ENCODE measurements around the gene VPS26A.
"Not testable (repeated sequence)": the region's sequence is repeated elsewhere in the genome, so short reads cannot be mapped to it uniquely, and the experiment has no call there.

VPS26A gene

DNA sequence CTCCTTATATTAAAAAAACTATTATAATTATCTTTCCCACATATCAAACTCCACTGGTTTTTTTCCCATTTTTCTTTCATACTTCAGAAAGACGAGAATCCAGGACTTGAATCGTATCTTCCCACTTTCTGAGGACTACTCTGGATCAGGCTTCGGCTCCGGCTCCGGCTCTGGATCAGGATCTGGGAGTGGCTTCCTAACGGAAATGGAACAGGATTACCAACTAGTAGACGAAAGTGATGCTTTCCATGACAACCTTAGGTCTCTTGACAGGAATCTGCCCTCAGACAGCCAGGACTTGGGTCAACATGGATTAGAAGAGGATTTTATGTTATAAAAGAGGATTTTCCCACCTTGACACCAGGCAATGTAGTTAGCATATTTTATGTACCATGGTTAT, 20.2 kb upstream of the VPS26A start:
- DNase-seq, result no peak

DNA sequence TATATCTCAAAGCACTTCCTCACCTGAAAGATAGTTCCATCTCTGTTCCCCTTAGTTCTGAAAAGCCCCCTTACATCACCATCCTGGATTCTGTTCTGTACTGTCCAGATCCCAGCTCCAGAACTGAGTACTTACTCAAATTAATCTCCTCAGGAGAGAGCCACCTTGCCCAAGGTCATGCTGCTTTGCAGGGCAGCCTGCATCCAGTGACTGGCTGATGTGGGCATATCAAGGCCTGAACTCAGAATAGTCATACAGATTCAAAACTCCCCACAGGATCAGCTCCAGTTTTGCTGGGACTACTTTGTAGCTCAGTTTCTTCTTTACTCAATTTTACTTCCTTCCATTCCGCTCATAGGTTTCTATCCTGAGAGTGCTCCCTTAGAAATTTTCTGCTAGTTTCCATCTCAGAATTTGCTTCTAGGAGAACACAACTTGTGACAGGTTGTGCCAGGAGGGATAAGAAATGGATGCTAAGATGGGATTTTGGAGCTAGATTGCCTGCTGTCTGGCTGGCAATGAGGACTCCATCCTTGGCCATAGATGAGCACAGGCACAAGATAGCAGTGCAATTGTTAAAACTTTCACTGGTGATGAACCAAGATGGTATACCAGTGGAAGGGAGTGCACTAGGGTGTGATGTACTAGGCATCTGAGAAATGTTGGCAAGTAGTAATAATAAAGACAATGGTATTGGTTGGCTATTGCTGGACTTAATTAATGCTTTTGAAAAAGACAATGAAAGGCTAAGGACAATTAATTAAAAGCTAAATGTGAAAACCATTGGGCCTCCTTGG, 18.8 kb upstream of the VPS26A start:
- no peak for DNase-seq

DNA sequence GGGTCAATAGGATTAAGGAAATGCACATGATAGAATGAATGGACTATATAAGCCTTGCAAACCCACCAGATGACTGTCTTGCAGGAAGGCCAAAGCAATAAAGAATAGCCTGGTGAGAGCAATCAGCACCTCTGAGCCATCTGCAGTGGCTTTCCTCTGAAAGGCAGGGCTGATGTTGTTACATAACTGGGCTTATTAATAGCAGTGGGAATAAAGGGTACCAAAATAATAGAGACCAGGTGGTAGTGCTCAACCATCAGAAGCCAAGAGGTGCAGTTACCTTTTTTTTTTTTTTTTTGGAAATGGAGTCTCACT, 16.8 kb upstream of the VPS26A start:
- no peak for DNase-seq

DNA sequence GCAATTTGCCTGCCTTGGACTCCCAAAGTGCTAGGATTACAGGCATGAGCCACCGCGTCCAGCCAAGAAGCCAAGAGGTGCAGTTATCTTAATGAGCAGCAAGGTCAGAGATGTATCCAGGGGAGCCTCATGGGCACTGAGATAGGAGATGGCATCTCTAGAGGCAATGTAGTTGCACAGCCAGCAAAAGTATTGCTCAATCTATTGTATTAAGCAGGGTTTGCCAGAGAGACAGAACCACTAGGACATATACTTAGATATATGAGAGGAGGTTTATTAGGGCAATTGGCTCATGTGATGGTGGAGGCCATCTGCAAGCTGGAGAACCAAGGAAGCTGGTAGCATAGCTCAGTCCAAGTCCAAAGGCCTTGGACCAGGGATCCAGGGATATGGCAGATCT, 16.3 kb upstream of the VPS26A start:
- no peak for DNase-seq

DNA sequence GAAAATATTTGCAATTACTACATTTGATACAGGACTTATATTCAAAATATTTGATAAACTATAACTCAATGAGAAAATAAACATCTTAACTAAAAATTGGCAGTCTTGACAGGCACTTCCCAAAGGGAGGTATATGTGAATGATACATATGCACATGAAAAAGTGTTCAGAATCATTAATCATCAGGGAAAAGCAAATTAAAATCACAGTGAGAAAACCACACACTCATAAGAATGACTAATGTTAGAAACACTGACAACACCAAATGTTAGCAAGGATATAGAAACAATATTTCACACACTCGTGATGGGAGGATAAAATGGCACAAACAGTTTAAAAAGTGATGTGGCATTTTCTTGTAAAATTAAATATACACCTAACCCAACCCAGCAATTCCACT, 4.1 kb upstream of the VPS26A start:
- DNase-seq, result no peak

DNA sequence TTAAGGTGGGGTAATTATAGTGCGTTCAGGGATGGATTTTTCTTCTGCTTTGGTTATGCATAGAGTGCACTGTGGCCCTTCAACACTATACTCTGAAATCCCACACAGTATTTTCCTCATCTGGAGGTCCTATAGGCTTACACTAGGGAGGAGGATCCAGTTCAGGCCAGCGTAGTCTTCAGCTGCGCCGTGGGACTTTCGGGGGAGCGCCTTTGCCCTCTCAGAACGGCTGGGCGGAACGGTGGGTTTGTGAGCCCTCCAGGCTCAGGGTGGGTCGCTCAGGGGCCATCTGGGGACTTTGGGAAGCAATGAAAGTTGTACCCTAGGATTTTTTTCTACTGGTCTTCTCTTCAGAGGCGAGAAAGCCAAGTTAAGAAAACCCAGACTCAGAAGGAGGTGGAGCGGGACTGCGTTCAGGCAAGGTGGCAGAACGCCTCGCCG, 652 bp upstream of the VPS26A start:
- DNase-seq, result no peak

DNA sequence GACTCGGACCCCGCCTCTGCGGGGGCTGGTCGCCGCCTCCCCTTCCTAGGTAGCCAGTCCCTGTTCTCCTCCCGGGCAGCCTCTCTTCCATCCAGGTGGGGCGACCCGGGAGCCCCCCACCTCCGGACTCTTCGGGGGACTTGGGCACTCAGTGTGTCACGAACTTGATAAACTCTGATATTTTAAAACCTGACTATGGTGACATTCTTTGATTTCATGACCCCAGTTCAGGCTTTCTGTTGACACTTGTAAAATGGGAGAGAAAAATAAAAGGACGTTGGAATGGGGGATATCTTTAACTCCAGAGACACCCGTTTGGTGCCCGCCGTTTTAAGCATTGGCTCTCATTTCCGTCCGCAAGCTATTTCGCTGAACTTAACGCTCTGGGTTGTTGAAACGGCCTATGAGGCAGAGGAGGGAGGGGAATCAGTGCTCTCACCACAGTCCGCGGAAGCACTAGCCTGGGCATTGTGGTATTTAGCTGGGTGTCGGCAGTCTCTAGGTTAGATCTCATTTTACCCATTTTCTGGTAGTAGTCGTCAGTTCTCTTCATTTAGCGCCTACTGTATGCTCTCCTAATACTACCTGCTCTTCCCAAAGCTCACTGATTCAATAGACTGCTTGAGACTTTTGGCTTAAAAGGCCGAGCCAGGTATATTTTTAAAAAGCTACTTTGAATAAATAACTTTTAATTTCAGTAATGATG, 738 bp downstream of the VPS26A start:
- no peak for DNase-seq

DNA sequence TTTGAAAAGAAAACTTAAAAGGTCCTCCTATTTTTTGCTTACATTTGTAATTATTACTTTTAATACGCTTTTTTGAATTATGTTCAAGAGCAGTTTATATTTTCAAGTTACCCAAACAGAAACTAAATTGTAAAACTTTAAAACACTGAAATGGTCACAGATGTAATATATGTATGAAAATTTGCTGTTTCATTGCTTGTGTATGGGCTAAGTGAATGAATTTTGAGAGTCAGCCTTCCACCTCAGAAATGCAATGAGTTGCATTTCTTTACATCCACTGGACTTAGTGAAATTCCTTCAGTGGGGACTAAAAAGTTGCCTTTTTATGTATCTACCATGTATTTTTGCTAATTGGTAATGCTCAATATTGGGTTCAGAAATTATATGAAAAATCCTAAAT, 1.6 kb downstream of the VPS26A start:
- no peak for DNase-seq

DNA sequence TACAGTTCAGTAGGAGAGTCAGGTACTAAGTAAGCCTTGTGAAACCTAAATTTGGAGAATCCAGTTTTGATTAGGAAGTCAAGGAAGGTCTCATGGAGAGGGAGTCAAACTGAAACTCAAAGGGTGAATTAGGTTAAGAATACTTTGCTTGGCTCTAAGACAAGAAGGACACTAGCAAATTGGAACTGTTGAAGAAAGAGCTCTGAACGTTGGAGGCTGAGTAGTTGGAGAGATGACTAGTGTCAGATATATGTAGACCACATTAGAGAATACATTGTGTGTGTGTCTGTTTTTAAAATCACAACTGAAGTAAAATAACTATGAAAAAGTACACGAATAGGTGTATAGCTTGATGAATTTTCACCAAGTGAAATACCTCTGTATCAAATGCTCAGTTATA, 6.3 kb downstream of the VPS26A start:
- DNase-seq, result no peak

DNA sequence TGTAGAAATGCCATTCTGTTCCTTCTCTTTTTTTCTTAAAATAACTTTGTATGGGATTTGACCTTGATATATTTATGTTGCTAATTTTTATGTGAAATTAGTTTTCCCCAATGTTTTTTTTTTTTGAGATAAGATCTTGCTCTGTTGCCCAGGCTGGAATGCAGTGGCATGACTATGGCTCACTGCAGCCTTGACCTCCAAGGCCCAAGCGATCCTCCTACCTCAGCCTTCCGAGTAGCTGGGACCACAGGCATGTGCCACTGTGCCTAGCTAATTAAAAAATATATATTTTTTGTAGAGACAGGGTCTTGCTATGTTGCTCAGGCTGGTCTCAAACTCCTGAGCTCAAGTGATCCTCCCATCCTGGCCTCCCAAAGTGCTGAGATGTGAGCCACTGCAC, 16.0 kb downstream of the VPS26A start:
- DNase-seq, result no peak

DNA sequence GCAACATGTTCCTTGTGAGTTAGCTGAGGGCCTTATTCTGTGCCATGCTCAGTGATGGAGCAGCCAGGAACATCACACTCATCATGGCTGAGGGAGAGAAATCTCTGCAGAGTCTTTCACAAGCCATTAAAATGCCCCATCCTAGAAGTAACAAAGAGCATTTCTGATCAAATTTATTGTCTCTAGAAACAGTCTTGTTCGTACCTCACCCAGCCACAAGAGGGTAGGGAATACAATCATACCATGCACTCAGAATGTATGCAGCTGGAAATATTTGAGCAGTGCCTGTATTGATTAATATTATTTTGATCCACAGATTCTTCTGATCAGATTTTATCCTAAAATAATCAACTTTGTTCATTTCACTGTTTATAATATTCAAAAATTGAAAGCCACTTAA, 17.3 kb downstream of the VPS26A start:
- no peak for DNase-seq

DNA sequence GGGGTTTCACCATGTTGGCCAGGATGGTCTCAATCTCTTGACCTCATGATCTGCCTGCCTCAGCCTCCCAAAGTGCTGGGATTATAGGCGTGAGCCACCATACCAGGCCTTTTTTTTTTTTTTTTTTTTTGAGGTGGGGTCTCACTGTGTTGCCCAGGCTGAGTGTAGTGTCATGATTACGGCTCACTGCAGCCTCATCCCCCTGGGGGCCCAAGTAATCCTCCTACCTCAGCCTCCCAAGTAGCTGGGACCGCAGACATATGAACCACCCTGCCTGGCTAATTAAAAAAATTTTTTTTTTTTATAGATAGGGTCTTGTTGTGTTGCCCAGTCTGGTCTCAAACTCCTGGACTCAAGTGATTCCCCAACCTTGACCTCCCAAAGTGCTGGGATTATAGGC, 18.1 kb downstream of the VPS26A start:
- not testable (repeated sequence) for DNase-seq

DNA sequence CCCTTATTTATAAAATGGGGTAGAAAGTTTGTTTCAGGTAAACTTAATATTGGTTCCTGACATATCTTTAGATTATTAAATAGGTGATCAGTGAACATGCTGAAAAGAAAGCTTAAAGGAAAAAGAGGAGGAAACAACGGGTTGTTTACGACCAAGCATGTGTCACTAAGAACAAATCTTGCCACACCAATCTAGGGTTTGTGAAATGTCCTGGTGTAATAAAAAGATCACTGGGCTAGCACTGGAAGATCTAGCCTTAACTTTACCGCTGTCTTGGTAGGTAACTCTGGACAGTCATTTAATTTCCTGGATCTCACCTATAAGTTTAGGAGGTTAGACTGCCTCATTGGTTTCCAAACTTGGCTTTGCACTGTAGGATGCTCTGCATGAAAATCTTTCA, 19.0 kb downstream of the VPS26A start:
- DNase-seq, result no peak

DNA sequence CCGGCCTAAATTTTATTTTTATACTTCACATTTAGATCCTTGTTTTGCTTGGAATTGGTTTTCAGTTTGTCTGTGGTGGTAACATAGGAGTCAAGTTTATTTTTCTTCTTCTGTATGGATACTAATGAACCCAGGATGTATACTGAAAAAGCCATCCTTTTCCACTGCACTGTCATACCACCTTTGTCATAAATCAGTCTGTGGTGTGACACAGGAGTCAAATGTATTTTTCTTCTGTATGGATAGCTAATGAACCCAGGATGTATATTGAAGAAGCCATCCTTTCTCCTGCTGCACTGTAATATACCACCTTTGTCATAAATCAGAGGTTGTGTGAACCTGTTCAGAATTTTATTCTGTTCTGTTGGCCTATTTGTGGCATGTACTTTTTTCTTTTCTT, 21.4 kb downstream of the VPS26A start:
- DNase-seq, result no peak

DNA sequence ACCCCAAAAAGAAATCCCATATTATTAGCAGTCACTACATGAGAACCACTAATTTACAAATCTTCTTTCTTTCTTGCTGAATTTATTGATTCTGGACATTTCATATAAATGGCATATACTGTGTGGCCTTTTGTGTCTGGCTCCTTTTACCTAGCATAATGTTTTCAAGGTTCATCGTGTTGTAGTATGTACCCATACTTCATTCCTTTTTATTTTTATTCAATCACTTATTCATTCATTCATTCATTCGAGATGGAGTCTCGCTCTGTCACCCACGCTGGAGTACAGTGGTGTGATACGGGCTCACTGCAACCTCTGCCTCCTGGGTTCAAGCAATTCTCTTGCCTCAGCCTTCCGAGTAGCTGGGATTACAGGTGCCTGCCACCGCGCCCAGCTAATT, 21.9 kb downstream of the VPS26A start:
- no peak for DNase-seq

DNA sequence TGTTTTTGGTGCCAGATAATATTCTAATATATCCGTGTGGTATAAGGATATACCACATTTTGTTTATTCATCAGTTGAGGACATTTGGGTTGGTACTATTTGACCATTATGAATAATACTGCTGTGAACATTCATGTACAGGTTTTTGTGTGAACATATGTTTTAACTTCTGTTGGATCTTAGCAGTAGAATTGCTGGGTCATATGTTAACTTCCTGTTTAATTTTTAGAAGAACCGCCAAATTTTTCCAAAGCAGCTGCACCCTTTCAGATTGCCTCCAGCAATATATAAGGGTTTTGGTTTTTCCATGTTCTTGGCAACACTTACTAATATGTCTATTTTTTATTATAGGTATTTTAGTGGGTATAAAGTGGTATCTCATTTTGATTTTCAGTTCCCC, 22.8 kb downstream of the VPS26A start:
- no peak for DNase-seq

DNA sequence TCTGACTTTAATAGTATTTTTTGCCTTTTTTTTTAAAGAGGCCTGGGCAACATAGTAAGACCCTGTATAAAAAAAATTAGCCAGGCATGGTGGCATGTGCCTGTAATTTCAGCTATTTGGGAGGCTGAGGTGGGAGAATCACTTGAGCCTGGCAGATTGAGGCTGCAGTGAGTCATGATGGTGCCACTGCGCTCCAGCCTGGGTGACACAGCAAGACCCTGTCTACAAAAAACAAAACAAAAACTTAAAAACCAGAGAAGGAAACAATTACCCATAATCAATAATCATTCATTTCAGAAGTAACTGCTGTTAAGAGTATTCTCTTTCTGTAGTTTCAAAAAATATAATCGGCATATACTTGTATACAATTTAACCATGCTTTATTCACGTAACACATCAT, 28.0 kb downstream of the VPS26A start:
- DNase-seq, result no peak

DNA sequence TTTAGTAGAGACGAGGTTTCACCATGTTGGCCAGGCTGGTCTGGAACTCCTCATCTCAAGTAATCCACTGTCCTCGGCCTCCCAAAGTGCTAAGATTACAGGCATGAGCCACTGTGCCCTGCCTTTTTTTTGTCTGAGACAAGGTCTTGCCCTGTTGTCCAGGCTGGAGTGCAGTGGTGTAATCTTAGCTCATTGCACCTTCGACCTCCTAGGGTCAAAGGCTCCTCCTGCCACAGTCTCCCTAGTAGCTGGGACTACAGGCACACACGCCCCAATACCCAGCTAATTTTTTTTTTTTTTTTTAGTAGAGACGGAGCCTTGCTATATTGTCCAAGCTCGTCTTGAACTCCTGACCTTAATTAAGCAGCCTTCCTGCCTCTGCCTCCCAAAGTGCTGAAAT, 29.2 kb downstream of the VPS26A start:
- DNase-seq, result no peak

DNA sequence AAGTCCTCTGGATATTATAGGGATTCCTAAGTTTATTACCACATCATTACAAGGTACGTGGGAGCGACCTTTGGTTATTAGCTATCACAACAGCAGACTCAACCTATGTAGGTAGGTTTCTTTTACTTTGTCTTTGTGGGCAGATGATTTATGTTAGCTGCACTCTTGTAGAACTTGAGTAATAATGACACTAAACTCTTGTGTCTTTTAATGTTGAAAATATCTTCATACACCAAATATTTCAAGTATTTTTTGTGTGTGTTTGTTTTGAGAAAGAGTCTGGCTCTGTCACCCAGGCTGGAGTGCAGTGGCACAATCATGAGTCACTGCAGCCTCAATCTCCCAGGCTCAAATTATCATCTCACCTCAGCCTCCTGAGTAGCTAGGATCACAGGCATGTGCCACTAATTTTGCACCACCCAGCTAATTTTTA, 36.8 kb downstream of the VPS26A start:
- no peak for DNase-seq

DNA sequence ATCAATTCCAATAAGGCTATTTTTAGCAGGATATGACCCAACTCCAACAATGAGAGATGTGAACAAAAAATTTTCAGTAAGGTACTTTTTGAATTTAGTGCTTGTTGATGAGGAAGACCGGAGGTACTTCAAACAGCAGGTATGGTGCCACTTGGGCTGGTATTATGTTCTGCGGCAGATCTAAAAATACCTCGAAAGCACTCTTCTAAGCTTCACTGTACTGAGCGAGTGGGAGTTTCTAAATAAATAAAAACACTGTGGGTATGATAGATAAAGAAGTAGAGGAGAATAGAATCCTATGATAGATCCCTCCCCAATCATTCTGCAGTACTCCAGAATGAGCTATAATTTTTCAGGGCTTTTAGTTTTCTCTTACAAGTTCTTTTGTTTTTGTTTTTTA, 44.5 kb downstream of the VPS26A start:
- DNase-seq, result no peak

DNA sequence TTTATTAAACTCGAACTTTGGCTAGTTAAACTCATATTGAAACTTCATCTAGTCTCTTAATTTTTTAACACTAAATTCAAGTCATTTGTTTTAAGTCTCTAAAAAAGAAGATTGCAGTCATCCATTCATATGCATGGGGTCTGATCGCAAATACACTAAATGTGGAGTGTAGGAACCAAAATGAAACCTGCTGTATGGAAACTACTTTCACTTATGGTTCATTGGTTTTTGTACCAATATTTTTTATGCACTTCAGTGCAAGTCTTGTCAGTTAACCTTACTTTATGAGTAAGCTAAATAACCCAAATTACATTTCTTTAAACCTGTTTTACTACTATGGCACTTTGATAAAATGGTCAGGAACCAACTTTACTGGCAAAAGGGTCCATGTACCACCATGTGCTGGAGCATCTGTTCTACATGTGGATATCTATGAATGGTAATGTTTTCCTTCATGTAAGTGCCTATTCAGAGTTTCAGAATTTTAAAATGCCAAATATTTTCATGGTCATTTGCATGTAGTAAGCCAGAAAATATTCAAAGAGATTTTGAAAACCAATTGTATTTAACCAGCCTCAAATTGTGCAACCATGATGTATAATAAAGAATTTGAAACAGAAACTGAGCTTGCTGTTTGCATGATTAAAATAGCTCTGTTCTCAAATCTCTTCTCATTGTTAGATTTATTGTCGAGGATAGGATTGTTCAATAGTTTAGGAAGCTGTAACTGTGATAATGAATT, 48.4 kb downstream of the VPS26A start:
- no peak for DNase-seq

DNA sequence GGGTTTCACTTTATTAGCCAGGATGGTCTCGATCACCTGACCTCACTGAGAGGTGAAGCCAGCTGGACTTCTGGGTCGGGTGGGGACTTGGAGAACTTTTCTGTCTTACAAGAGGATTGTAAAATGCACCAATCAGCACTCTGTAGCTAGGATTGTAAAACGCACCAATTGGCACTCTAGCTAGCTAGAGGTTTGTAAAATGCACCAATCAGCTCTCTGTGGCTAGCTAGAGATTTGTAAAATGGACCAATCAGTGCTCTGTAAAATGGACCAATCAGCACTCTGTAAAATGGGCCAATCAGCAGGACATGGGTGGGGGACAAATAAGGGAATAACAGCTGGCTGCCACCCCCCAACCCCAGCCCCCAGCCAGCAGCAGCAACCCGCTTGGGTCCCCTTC, 51.3 kb downstream of the VPS26A start:
- DNase-seq, result not testable (repeated sequence)

DNA sequence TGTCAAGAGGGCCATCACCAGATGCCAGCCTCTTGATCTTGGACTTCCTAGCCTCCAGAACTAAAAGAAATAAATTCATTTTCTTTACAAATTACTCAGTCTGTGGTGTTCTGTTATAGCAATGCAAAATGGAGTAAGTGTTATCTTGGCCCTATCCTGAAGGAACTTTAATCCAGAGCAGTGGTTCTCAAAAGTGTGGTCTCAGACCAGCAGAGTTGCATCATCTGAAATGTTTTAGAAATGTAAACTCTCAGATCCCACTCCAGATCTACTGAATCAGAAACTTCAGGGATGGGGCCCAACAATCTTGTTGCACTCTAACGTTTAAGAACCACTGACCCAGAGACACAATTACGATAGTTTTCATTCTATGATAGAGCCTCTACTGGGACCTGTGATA, 52.8 kb downstream of the VPS26A start:
- no peak for DNase-seq

DNA sequence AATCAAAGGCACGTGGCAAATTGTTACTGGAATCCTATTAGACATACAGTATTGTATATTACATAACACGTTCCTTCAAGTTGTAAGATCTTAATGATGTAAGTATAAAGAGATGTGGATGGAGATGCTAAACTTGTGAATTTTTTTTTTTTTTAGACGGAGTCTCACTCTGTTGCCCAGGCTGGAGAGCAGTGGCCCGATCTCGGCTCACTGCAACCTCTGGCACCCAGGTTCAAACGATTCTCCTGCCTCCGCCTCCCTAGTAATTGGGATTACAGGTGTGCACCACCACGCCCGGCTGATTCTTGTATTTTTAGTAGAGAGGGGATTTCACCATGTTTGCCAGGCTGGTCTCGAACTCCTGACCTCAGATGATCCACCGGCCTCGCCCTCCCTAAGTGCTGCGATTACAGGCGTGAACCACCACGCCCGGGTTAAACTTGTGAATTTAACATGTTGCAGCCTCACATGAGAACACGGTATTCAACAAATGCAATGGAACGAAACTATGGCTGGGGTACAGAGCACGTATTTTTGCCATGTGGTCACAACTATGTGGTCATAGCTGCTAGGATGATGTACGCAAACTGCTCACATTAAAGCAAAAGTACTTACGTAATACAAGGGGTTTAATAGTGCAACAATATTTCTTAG, 55.2 kb downstream of the VPS26A start:
- DNase-seq, result no peak
